GM12873 (cell line): ENCODE data around the gene LIMS2.

ENCODE experiments used
- TF ChIP-seq, protein P1 (sequence below): IDR thresholded peaks from 2 replicates; pipeline ENCODE4 v1.5.1; 2012; ENCODE audit warnings: low read depth, mild to moderate bottlenecking, moderate library complexity, low read length, control low read depth; ENCODE audit not compliant: insufficient read depth; ENCODE audit errors: missing control alignments

The LIMS2 gene

DNA sequence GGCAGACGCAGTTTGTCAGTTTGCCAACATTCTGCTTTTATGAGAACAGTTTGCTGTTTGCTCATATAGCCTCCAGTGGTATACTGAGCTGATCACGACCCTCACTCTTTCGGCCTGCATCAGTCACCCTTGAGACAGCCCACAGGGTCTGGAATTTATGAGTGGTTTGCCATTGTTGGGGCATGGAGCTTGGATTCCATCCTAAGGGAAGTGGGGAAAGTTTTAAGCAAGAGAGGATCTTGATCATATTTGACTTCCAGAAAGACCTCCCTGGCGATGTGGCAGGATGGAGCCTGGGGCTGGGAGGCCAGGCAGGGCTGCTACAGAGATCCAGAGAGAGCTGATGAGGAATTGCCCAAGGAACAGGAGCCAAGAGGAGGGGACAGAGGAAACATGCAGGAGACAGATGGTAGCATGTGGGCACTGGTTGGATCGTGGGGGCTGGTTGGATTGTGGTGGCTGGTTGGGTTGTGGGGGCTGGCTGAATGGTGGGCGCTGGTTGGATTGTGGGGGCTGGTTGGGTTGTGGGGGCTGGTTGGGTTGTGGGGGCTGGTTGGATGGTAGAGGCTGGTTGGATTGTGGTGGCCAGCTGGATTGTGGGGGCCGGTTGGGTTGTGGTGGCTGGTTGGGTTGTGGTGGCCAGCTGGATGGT lies 56.7 kb downstream of the LIMS2 start:
- TF ChIP-seq, protein P1, sequence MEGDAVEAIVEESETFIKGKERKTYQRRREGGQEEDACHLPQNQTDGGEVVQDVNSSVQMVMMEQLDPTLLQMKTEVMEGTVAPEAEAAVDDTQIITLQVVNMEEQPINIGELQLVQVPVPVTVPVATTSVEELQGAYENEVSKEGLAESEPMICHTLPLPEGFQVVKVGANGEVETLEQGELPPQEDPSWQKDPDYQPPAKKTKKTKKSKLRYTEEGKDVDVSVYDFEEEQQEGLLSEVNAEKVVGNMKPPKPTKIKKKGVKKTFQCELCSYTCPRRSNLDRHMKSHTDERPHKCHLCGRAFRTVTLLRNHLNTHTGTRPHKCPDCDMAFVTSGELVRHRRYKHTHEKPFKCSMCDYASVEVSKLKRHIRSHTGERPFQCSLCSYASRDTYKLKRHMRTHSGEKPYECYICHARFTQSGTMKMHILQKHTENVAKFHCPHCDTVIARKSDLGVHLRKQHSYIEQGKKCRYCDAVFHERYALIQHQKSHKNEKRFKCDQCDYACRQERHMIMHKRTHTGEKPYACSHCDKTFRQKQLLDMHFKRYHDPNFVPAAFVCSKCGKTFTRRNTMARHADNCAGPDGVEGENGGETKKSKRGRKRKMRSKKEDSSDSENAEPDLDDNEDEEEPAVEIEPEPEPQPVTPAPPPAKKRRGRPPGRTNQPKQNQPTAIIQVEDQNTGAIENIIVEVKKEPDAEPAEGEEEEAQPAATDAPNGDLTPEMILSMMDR = no peak

DNA sequence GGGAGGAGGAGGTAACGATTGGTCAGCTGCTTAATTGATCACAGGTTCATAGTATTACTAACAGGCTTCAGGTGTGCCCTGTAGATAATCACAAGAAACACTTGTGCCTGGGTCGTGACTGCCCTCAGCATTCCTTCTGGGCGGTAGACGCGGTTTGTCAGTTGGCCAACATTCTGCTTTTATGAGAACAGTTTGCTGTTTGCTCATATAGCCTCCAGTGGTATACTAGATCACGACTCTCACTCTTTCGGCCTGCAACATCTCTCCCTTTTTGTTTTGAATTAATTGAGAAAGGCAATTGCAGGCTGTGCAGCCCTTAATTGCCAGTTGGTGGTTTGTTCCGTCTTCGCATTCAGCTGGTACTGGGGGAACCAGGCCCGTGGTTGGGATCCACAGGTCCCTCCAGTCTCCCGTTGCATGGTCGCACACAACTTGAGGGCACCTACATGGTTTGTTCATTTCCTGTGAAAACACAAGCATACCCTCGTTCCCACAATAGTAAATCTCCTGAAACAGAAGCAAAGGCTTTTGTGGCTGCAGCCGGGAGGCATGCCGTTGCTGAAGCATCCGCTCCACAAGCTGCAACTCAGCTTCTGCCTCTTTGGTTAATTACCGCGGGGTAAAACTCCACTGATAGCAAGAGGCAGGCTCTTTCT lies 59.7 kb downstream of the LIMS2 start:
- TF ChIP-seq, protein P1 = no peak

DNA sequence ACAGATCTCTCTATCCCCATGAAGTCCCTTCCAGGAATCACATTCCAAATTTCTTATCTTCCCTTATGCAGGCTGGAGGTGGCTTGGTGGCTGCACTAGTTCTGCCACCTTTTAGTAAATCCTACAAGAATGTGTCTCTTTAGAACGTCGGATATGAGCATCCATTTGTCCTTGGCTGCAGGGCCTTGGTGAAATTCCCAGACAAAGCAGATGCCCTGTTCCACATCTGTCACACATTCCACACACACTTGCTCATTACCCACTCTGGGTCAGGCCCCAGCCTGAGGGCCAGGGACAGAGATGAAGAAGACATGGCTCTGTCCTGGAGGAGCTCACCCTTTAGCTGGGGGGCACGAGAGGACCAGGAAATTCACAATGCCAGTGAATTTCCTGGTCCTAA lies 60.6 kb downstream of the LIMS2 start:
- TF ChIP-seq, protein P1 = no peak

DNA sequence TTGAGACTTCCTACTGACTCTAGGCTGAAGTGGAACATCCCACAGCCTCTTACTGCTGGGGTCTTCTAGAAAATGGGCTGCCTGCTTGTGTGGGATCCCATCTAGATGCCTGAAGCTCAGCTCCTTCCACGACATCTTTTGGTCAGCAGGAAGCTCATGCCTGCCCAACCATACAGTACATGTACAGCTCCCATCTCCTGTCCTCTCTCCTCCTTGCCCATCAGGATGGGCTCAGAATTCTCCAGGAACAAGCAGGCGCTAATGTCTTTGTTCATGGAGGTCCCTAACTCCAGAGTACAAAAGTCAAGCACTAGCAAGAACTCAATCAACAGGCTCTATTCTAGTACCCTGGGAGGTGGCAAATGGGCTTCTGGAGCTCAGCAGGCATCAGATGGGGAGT lies 61.1 kb downstream of the LIMS2 start:
- TF ChIP-seq, protein P1 = no peak

DNA sequence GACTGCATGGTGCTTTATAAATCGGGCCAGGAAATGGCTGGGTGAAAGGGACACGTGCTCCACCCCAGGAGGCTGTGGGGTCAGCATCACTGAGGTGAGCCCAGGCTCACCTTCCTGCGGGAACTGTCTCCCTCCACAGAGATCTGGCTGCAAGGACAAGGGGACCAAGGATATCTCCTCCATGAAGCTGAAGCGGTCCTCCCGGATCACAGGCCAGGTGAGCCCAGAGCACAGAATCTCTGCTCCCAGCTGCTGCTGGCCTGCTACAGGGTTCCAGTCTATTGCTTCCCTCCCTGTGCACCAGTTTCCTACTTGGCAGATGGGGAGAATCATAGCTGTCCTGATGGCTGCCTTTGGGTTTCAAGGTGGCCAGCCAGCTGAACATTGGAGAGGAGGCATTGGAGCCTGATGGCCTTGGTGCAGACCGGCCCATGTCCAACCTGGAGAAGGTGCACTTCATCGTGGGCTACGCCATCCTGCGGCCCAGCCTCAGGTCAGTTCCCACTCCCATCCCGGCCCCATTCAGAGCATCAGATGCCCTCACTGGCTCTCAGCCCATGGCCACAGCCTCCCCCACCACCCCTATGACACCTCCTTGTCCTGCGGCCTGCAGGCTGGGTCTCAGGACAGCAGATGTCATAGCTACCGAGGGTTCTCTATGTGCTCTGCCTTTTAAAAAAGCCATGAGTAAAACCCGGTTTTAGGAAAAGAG lies 63.1 kb downstream of the LIMS2 start:
- TF ChIP-seq, protein P1 = no peak

DNA sequence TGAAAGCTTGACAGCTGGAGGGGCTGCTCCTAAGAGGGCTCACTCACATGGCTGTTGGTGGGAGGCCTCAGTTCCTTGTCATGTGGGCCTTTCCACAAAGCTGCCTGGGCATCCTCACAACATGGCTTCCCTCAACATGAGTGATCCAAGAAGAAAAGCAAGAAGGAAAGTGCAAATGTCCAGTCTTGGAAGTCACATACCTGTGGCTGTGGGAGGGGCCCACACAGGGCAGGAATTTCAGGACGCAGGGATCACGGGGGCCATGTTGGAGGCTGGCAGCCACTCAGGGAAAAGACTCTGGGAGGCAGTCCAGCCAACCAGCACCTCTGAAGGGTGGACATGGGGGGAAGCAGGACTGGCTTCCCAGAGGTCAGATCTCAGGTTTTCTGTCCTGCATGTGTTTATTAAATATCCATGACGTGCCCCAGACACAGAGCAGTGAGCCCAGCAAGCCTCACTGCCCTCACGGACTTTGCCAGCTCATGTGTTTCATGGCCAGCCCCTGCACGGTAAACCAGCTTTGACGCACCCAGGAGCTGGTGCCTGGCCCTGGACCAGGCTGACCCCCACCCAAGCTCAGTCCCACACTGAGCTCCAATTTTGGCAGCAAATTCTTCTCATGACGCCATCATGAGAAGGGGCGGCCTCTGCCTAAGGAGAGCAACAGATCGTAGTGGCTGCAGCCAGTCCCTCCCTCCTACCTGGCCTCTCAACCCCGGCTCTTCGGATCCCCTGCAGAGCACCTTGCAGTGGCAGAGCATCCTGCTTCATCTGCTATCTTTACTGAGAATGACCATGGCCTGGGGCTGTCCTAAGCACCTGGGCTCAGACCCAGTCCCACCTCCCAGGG lies 64.0 kb downstream of the LIMS2 start:
- TF ChIP-seq, protein P1 = no peak

DNA sequence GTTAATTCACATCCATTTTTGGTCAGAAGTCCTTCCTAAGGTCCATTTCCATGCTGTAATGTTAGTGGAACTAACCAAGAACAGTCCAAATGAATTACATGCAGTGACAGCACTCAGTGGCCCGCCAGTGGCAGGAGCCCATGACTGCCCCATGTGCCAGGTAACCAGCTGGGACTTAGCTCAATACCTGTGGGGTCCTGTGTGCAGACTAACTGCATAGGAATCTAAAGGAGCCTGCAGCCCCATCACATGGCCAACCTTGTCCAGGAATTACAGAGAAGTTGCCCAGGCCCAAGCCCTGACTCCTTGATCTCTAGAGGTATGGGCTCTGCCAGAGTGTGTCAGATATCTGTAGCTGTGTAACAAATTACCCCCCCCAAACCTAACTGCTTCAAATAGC lies 64.8 kb downstream of the LIMS2 start:
- TF ChIP-seq, protein P1 = no peak
